H9 (cell line): ENCODE measurements around the gene ARFGEF3. TPM values are rescaled to one million over a fixed set of nuclear protein-coding genes. Genes with fewer than 3 reads are reported as not detected.

Experiments used
- DNase-seq: peaks from one replicate; pipeline ENCODE4 v3.0.0-alpha.2; 2017
- H2AFZ ChIP-seq: one replicate; pipeline ENCODE4 v1.6.1; 2013; ENCODE audit warnings: mild to moderate bottlenecking, low read length, control low read depth, moderate library complexity
- H2AK5ac ChIP-seq: 2 replicates; pipeline ENCODE4 v1.6.1; 2013; ENCODE audit warnings: low read length, control low read depth, mixed read lengths; ENCODE audit not compliant: insufficient read length
- H2BK120ac ChIP-seq: one replicate; pipeline ENCODE4 v1.6.1; 2013; ENCODE audit warnings: low read depth, mild to moderate bottlenecking, low read length, control low read depth, inconsistent platforms; ENCODE audit not compliant: poor library complexity, severe bottlenecking
- H2BK12ac ChIP-seq: 2 replicates; pipeline ENCODE4 v1.6.1; 2013; ENCODE audit warnings: low read length, control low read depth, mixed read lengths, low read depth; ENCODE audit not compliant: insufficient read length
- H2BK15ac ChIP-seq: 2 replicates; pipeline ENCODE4 v1.6.1; 2013; ENCODE audit warnings: low read depth, low read length, control low read depth
- H2BK20ac ChIP-seq: one replicate; pipeline ENCODE4 v1.6.1; 2013; ENCODE audit warnings: low read depth, mild to moderate bottlenecking, low read length, control low read depth, inconsistent platforms; ENCODE audit not compliant: poor library complexity, severe bottlenecking
- H2BK5ac ChIP-seq: 2 replicates; pipeline ENCODE4 v1.6.1; 2013; ENCODE audit warnings: low read length, control low read depth, mixed read lengths; ENCODE audit not compliant: insufficient read length
- H3K14ac ChIP-seq: 2 replicates; pipeline ENCODE4 v1.6.1; 2013; ENCODE audit warnings: low read length, control low read depth; ENCODE audit not compliant: insufficient read depth
- H3K18ac ChIP-seq: 2 replicates; pipeline ENCODE4 v1.6.1; 2013; ENCODE audit warnings: low read depth, mild to moderate bottlenecking, mixed read lengths, low read length, control low read depth; ENCODE audit not compliant: insufficient read length
- H3K23ac ChIP-seq: 2 replicates; pipeline ENCODE4 v1.6.1; 2013; ENCODE audit warnings: low read length, control low read depth, mixed read lengths, low read depth; ENCODE audit not compliant: insufficient read length
- H3K23me2 ChIP-seq: 2 replicates; pipeline ENCODE4 v1.6.1; 2013; ENCODE audit warnings: low read depth, mild to moderate bottlenecking, mixed read lengths, low read length, control low read depth; ENCODE audit not compliant: insufficient read length, poor library complexity, severe bottlenecking
- H3K27ac ChIP-seq: 2 replicates; pipeline ENCODE4 v1.5.1; 2013; ENCODE audit warnings: low read length, control low read depth, mixed read lengths, low read depth; ENCODE audit not compliant: insufficient read length
- H3K27me3 ChIP-seq: 2 replicates; pipeline ENCODE4 v1.6.1; 2013; ENCODE audit warnings: low read length, control low read depth, inconsistent platforms; ENCODE audit not compliant: insufficient read depth
- H3K4ac ChIP-seq: 2 replicates; pipeline ENCODE4 v1.6.1; 2013; ENCODE audit warnings: low read depth, mild to moderate bottlenecking, control low read depth, inconsistent platforms, low read length, moderate library complexity
- H3K4me1 ChIP-seq: 2 replicates; pipeline ENCODE4 v1.6.1; 2013; ENCODE audit warnings: low read length, control low read depth, inconsistent platforms; ENCODE audit not compliant: insufficient read depth
- H3K4me2 ChIP-seq: 2 replicates; pipeline ENCODE4 v1.6.1; 2013; ENCODE audit warnings: low read length, control low read depth, mixed read lengths; ENCODE audit not compliant: insufficient read length, insufficient read depth
- H3K56ac ChIP-seq: 2 replicates; pipeline ENCODE4 v1.6.1; 2013; ENCODE audit warnings: low read depth, mild to moderate bottlenecking, mixed read lengths, low read length, control low read depth; ENCODE audit not compliant: insufficient read length
- H3K79me1 ChIP-seq: 2 replicates; pipeline ENCODE4 v1.6.1; 2013; ENCODE audit warnings: low read depth, mild to moderate bottlenecking, moderate library complexity, low read length, control low read depth, inconsistent platforms; ENCODE audit not compliant: insufficient read depth, poor library complexity, severe bottlenecking
- H3K79me2 ChIP-seq: 2 replicates; pipeline ENCODE4 v1.6.1; 2013; ENCODE audit warnings: low read length, control low read depth, inconsistent platforms; ENCODE audit not compliant: insufficient read depth
- H3K9ac ChIP-seq: 2 replicates; pipeline ENCODE4 v1.6.1; 2013; ENCODE audit warnings: low read length, control low read depth, mixed read lengths; ENCODE audit not compliant: insufficient read length; ENCODE audit errors: extremely low read depth
- H3K9me3 ChIP-seq: one replicate; pipeline ENCODE4 v1.6.1; 2013; ENCODE audit warnings: low read depth, low read length, inconsistent platforms; ENCODE audit not compliant: control insufficient read depth
- H3T11ph ChIP-seq: one replicate; pipeline ENCODE4 v1.6.1; 2013; ENCODE audit warnings: mild to moderate bottlenecking, low read length, control low read depth, inconsistent platforms
- H4K20me1 ChIP-seq: one replicate; pipeline ENCODE4 v1.6.1; 2013; ENCODE audit not compliant: control insufficient read depth, insufficient read length, insufficient read depth
- H4K5ac ChIP-seq: 2 replicates; pipeline ENCODE4 v1.6.1; 2013; ENCODE audit warnings: low read depth, mild to moderate bottlenecking, mixed read lengths, low read length, control low read depth; ENCODE audit not compliant: insufficient read length
- H4K8ac ChIP-seq: replicated peaks from 2 replicates; pipeline ENCODE4 v1.6.1; 2013; ENCODE audit warnings: low read length, control low read depth, mixed read lengths, low read depth; ENCODE audit not compliant: insufficient read length
- H4K91ac ChIP-seq: 2 replicates; pipeline ENCODE4 v1.6.1; 2013; ENCODE audit warnings: low read depth, mild to moderate bottlenecking, moderate library complexity, mixed read lengths, low read length, control low read depth; ENCODE audit not compliant: insufficient read length
- H3K27ac Mint-ChIP-seq, 3 experiments: 2 replicates in 2 of 3; 3 replicates in 1 of 3; pipeline ENCODE4 v1.8.0; 2020 to 2021; ENCODE audit warnings: mixed read lengths in 3 of 3, mild to moderate bottlenecking in 1 of 3, moderate library complexity in 1 of 3
- H3K27me3 Mint-ChIP-seq: 2 replicates; pipeline ENCODE4 v1.8.0; 2021; ENCODE audit warnings: low read depth, mild to moderate bottlenecking, moderate library complexity, mixed read lengths
- H3K36me3 Mint-ChIP-seq, 3 experiments: 2 replicates in 2 of 3; 3 replicates in 1 of 3; pipeline ENCODE4 v1.8.0; 2020 to 2021; ENCODE audit warnings: low read depth in 3 of 3, mixed read lengths in 3 of 3; ENCODE audit not compliant: insufficient read depth in 1 of 3
- H3K4me1 Mint-ChIP-seq, 2 experiments: 2 replicates each; pipeline ENCODE4 v1.8.0; 2020; ENCODE audit warnings: mixed read lengths in 2 of 2
- H3K4me3 Mint-ChIP-seq, 2 experiments: 2 replicates in 1 of 2; 3 replicates in 1 of 2; pipeline ENCODE4 v1.8.0; 2020 to 2021; ENCODE audit warnings: mild to moderate bottlenecking in 2 of 2, mixed read lengths in 2 of 2, moderate library complexity in 1 of 2
- H3K9me3 Mint-ChIP-seq, 2 experiments: 2 replicates in 1 of 2; 3 replicates in 1 of 2; pipeline ENCODE4 v1.8.0; 2020; ENCODE audit warnings: mild to moderate bottlenecking in 2 of 2, mixed read lengths in 2 of 2, moderate library complexity in 1 of 2
- WGBS: extraction: QIAGEN DNeasy Blood & Tissue Kit; methylation state at CpG from one replicate; pipeline ENCODE4 v1.1.7; 2013; ENCODE audit warnings: missing lambda C conversion rate, low lambda C conversion rate, mixed read lengths; ENCODE audit not compliant: insufficient read length; ENCODE audit errors: extremely low coverage; 5-methylcytosine and 5-hydroxymethylcytosine counted together
- total RNA-seq: library from RNA; stranded (reverse); gene quantifications from 2 replicates; pipeline ENCODE4 v1.2.1, GENCODE V29; 2021
- TF ChIP-seq, protein P1 (sequence below): fragments of 200-600 bp; sonication (generic); conservative IDR thresholded peaks from 3 replicates; pipeline ENCODE4 v1.8.0; 2021; ENCODE audit warnings: antibody characterized with exemption, mild to moderate bottlenecking

Gene ARFGEF3
- total RNA-seq, 1 experiment from 2014 or later, result 13.7 TPM

DNA sequence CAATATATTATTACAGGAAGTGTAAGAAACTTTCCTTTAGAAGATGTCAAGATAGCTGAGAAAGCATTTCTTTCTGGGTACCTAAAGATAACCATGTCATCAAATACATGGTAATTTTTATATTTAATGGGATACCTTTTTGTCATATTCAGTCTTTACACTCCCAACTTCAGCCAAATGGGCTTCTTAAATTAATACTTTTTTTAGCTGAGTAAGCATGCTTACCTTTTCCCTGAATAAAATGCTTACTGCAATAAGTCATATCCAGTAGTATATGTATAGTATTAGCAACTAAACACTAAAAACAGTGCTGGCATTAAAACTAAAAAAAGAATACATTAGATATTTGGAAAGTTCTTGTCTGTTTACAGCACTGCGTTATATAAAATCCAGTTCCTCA, 74.0 kb downstream of the ARFGEF3 start:
- no peak overlapping the region for H3T11ph ChIP-seq
- Mint-ChIP-seq H3K36me3 (no peaks in the 10 kb centered on the region), H3K4me1 (peaks cover 11 to 13% of the 10 kb centered on the region in 2 experiments), H3K27ac (no peak overlapping the region), H3K4me3 (no peak overlapping the region), H3K27me3 (no peaks in the 10 kb centered on the region), H3K9me3 (no peaks in the 10 kb centered on the region)
- H3K4me2 ChIP-seq, result no peak overlapping the region
- H3K9ac ChIP-seq, result no peak overlapping the region
- TF ChIP-seq, protein P1, sequence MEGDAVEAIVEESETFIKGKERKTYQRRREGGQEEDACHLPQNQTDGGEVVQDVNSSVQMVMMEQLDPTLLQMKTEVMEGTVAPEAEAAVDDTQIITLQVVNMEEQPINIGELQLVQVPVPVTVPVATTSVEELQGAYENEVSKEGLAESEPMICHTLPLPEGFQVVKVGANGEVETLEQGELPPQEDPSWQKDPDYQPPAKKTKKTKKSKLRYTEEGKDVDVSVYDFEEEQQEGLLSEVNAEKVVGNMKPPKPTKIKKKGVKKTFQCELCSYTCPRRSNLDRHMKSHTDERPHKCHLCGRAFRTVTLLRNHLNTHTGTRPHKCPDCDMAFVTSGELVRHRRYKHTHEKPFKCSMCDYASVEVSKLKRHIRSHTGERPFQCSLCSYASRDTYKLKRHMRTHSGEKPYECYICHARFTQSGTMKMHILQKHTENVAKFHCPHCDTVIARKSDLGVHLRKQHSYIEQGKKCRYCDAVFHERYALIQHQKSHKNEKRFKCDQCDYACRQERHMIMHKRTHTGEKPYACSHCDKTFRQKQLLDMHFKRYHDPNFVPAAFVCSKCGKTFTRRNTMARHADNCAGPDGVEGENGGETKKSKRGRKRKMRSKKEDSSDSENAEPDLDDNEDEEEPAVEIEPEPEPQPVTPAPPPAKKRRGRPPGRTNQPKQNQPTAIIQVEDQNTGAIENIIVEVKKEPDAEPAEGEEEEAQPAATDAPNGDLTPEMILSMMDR, result no peak
- no peak overlapping the region for H2BK20ac ChIP-seq
- no peaks in the 10 kb centered on the region for H3K79me1 ChIP-seq
- no peaks in the 10 kb centered on the region for H4K20me1 ChIP-seq
- no peaks in the 10 kb centered on the region for H3K23me2 ChIP-seq
- no peak overlapping the region for H2BK12ac ChIP-seq
- peaks cover 5% of the 10 kb centered on the region; the same call in 1 of the 2 replicates for H3K4me1 ChIP-seq
- WGBS, result no CpG with 5 or more reads among the region's 1 CpG
- H3K23ac ChIP-seq, result no peak overlapping the region
- H3K56ac ChIP-seq, result no peak overlapping the region
- no peaks in the 10 kb centered on the region; the same call in 1 of the 2 replicates for H3K27me3 ChIP-seq
- no peak overlapping the region for H2AFZ ChIP-seq
- no peak overlapping the region for H2BK120ac ChIP-seq
- H3K79me2 ChIP-seq, result no peaks in the 10 kb centered on the region
- H4K91ac ChIP-seq, result no peak overlapping the region
- H2BK15ac ChIP-seq, result no peak overlapping the region
- no peak overlapping the region for H2AK5ac ChIP-seq
- H3K27ac ChIP-seq, result no peak overlapping the region
- H3K9me3 ChIP-seq, result no peaks in the 10 kb centered on the region
- H4K8ac ChIP-seq, result no peak overlapping the region
- no peak overlapping the region for H3K14ac ChIP-seq
- DNase-seq, result no peak
- no peak overlapping the region for H3K4ac ChIP-seq
- no peak overlapping the region for H3K18ac ChIP-seq
- H4K5ac ChIP-seq, result no peak overlapping the region
- H2BK5ac ChIP-seq, result no peak overlapping the region
